HG03108 (cell line): ENCODE results near the gene ANKRD13C.
"Not testable (repeated sequence)": the region's sequence is repeated elsewhere in the genome, so short reads cannot be mapped to it uniquely, and the experiment has no call there.

ENCODE experiments used
- ATAC-seq: cut with Tn5 transposase; IDR thresholded peaks from one replicate; pipeline ENCODE4 v1.9.1; 2021; ENCODE audit warnings: moderate library complexity; ENCODE audit not compliant: unreplicated experiment

ANKRD13C gene

DNA sequence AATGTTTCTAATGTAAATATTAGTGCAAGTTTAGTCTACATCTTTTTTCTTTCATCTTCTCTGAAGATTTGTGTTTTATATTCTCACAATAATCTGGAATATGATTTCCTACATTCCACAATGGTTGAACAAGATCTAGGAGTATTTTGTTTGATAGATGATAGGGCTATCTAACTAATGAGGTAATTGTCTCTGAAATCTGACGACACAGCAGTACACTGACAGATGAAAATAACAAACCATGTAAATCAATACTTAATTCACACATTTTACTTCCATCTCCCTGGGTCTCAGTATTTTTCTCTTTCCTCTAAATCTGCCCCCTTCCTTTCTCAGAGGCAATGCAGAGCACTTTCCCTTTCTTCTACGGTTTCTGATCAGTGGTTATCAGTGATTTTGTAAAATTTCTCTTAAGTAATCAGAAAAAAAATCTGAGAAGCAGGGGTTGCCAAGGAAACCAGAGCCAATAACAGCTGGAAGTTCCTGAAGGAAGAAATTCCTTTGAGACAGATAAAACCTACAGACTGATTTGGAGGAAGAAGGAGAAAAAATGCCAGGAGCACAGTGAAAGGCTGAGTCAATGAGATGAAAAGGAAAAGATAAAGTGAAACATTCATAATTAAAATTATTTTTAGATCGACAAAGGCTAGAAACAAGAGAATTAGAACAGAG, 7.3 kb upstream of the ANKRD13C start:
- ATAC-seq, result no peak

DNA sequence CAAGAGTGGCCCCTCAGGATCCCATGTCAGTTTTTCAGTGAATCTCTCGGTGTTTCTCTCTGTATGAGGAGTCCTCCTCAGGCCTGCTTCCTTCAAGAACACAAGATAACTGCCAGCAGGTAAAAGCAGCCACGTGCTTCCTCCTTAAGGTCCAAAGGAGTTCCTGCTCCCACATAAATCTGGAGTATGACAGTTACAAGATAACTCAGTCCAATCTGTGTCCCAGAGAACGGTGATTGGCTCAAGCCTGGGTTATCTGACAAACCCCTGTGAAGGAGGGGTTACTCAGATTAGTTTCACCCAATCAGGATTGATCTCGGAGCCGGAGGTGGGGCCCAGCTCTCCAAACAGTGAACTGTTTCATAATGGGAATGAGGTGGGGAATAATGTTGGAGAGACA, 5.8 kb upstream of the ANKRD13C start:
- no peak for ATAC-seq

DNA sequence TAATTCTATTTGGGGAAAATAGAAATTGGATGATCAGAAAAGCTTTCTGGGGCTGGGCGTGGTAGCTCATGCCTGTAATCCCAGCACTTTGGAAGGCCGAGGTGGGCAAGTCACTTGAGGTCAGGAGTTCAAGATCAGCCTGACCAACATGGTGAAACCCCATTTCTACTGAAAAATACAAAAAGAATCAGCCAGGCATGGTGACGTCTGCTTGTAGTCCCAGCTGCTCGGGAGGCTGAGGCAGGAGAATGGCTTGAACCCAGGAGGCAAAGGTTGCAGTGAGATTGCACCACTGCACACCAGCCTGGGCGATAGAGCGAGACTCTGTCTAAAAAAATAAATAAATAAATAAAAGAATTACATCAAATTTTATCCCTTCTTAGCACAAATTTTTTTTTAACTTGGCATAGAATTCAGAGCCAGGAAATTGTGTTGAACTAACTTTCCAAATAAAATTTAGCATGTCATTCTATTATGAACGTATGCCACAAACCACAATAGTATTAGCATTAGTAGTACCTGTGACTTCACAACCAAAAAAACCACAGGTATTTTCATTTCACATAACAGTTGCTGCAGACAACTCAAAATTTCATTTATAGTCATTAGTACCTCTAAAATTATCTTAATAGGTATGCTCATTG, 4.5 kb upstream of the ANKRD13C start:
- peak; percentile 29 for ATAC-seq

DNA sequence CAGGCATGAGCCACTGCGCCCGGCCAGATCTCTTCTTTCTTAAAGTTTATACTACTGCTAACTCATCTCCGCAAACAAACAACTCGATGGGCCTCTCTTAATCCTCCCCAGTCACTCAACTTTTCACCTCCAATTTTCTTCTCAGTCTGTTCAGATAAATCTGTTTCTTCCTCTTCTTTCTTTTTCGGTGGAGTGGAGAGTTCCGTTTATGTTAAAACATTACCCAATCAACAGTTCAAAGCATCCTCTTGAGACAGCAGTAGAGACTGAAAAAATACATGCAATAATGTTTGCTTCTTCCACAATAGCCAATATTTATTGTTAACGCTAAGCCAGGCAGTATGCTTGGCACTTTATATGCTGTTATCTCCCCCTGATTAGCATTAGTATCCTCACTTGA, 1.4 kb upstream of the ANKRD13C start:
- no peak for ATAC-seq

DNA sequence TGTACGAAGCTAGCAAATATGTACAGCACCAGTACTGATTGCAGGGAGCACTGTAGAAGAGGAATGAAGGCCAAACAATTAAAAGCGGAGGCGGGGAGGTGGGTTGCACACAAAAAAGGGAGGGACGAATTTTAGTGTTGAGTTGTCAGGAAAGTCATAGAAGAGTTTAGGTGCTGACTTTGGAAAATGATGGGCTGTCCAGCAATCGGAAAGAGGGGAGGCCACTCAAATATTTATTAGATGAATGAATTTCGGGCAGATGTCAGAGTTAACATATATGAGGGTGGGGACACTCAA, 537 bp upstream of the ANKRD13C start:
- ATAC-seq, result no peak

DNA sequence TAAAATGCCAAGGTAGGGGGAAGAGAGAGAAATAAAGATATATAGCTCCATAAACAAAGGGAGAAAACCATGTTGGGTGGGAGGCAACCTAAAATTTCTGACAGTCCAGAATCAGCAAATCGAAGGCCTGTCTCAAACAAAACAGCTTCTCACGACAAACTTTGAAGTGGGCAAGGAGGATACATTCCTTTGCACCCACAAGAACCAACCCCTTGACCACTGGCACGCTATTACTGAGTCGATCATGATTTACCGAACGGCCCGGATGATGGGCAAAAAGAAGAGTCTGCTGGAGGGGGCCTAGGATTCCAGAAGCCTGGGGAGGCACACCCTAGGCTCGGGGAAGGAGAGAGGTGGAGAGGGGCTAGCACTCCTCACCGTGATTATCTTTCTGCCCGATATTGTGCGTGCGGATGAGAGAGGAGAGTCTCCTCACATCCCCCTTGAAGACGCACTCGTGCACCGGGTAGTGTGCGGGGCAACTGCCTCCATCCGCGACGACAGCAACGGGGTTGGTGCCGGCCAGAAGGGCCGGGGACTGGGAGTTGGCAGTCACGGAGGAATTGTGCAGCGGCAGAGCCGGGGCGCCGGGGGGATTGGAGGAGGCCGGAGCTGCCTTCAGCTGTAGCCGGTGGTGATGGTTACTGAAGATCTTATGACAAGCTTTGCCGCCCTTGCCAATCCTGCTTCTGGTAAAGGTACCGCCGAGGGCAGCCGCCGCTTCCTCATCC, 756 bp downstream of the ANKRD13C start:
- ATAC-seq, result peak; percentile 24

DNA sequence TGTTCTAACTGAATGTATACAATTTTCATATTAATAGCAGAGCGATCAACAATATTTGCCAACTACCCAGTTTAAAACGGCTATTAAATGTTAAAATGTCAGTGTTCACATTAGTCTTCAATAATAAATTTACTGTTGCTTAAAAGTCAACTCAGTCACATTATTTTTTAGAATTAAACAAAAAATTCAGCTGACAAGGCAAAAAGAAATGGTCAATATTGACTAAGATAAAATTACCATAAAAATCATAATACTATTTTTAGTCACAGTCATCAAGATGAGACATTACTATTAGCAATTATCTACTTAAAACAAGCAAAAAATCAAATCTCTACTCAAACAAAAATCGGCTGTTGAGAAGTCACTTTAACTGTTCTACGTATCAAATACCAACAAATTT, 1.5 kb downstream of the ANKRD13C start:
- no peak for ATAC-seq

DNA sequence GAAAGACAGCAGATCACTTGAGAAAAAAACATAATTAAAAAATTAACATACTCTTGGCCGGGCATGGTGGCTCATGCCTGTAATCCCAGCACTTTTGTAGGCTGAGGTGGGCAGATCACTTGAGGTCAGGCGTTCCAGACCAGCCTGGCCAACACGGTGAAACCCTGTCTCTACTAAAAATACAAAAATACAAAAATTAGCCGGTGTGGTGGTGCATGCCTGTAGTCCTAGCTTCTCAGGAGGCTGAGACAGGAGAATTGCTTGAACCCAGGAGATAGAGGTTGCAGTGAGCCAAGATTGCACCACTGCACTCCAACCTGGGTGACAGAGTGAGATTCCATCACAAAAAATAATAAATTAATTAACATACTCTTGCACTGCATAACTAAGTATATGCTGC, 4.7 kb downstream of the ANKRD13C start:
- not testable (repeated sequence) for ATAC-seq

DNA sequence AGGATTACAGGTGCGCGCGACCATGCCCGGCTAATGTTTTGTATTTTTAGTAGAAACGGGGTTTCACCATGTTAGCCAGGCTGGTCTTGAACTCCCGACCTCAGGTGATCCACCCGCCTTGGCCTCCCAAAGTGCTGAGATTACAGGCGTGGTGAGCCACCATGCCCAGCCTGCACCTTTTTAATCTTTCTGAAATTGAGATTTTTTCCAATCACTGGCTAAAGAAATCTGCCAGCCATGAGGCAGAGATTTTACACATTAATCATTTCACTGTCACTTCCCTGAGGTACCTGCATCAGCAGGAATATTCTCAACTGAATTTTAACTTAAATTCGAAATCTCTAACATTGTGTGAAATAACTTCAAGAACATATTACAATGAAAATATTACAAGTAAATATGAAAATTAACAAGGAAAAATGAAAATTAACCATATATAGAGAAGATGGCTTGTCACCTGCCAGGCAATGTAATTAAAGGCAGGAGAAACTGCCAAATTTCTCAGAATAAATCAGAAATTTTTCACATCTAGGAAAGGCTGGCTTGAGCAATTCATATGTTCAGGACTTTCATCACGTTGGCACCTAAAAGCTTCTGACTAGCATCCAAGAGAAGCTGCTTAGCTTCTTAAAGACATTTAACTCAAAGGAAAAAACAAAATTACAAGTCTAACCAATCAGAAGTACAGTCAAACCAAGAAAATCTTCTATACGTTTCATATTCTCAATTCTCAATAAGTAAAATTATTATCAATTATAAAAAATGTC, 5.9 kb downstream of the ANKRD13C start:
- ATAC-seq, result no peak

DNA sequence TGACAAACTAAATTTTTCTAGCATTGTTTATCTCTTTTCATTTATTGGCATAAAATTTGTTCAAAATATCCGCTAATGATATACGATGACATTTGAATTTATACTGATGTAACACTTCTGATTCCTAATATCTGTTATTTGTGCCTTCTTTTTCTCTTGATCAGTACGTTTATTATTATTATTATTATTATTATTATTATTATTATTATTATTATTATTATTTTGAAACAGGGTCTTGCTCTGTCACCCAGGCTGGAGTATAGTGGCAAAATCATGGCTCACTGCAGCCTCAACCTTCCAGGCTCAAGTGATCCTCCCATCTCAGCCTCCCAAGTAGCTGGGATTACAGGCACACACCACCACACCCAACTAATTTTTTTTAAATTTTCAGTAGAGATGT, 14.9 kb downstream of the ANKRD13C start:
- not testable (repeated sequence) for ATAC-seq

DNA sequence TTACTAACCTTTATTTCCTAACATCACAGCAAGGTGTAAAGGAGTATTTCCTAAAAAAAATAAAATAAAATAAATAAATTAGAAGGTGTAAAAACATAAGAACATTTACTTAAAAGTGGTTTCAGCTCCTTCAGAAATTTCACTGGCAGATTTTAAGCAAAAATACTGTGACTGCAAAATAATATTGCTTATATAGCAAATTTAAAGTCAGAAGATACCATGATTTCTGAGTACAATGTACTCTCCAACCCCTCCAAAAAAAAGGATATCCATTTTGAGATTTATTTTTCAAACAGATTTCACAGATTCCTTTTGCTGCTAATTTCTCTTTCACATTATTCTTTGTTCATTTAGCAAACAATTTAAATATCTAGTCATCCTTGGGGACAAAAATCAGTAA, 18.5 kb downstream of the ANKRD13C start:
- no peak for ATAC-seq

DNA sequence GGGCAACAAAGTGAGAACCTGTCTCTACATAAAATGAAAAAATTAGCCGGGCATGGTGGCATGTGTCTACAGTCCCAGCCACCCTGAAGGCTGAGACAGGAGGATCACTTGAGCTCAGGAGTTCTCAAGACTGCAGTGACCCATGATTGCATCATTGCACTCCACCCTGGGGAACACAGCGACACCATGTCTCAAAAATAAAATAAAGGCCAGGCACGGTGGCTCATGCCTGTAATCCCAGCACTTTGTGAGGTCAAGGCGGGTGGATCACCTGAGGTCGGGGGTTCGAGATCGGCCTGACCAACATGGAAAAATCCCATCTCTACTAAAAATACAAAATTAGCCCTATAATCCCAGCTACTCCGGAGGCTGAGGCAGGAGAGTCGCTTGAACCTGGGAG, 20.1 kb downstream of the ANKRD13C start:
- no peak for ATAC-seq

DNA sequence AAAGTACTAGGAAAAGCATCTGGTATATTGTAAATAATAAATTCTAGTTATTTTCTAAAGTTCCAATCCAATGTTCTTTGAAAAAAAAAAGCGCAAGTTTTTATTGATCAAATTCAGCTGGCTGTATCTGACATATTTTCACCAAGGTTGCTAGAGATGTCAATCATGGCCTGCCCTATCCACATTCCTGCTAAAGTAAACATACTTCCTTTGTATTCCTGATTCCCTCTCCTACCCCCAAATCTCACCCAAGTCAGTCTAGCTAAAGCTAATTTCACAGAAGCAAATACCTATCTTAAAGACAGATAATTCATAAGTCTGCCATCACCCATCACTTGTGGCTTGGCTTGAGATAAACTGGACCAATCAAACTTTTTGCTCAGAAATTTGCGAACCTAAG, 21.3 kb downstream of the ANKRD13C start:
- no peak for ATAC-seq

DNA sequence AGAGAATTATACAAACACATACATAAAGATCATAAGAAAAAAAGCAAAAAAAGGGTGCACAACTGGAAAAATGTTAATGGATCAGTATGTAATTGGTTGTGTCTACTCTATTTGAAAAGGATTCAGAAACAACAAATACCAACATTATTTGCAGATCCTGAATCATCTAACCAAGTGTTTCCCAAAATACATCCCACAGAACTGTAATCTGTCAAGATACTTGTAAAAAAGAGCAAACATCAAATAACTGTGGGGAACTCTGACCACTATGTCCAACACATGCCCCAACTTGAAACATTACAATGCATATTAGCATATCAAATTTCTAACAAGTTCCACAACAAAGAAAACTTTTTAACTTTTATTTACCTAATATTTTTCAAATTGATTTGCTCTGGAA, 22.6 kb downstream of the ANKRD13C start:
- no peak for ATAC-seq

DNA sequence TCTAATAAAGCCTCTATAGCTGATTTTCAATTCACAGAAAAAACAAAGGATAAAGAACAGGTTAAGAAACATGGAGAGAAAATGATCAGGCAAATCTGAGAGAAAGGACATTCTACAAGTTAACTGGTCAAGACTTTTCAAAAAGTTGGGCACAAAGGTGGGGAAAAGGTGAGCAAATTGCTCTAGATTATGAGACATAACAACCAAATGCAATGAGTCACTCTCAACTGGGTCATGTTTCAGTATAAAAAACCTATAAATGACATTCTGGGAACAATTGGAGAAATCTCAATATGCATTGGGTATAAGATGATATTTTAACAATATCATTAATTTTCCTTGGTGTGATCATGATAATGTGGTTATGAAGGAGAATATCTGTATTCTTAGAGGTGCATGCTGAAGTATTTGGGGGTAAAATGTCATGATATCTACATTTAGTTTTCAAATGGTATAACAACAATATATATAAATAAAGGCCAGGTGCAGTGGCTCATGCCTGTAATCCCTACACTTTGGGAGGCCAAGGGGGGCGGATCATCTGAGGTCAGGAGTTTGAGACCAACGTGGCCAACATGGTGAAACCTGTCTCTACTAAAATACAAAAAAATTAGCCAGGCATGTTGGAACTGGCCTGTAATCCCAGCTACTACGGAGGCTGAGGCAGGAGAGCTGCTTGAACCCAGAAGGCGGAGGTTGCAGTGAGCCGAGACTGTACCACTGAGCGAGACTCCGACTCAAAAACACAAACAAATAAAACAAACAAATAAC, 27.0 kb downstream of the ANKRD13C start:
- ATAC-seq, result no peak

DNA sequence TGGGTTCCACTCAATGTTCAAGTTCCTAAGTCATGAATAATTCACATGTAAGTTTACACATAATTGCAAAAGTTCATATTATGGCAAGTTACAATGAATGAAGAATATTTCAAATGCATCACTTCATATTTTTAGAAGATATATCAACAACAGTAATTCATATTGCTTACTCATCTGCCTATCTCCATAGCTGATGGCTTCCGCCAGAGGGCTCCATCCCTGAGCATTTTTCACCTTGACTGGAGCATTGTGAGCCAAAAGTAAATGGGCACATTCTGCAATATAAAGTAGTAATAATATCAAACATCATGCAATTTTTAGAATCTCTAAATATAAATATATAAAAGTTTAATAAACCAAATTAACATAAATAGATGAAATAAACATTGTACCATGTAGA, 29.8 kb downstream of the ANKRD13C start:
- ATAC-seq, result no peak

DNA sequence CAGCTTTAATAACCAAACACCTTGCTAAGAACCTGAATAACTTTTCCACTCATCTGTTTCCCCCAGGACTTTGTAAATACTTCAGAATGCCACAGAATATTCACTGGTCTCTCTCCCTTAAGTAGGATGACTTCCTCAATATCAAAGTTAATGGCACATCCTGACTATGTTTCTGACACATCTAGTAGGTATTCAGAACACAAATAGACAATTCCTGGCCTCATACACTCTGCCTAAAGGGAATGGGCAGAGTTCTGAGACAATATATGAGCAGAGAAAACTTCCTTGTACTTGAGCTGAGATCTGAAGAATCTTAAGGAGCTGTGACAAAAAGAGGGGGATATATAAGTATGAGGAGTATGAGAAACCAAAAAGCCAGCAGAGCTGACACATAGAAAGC, 34.8 kb downstream of the ANKRD13C start:
- no peak for ATAC-seq

DNA sequence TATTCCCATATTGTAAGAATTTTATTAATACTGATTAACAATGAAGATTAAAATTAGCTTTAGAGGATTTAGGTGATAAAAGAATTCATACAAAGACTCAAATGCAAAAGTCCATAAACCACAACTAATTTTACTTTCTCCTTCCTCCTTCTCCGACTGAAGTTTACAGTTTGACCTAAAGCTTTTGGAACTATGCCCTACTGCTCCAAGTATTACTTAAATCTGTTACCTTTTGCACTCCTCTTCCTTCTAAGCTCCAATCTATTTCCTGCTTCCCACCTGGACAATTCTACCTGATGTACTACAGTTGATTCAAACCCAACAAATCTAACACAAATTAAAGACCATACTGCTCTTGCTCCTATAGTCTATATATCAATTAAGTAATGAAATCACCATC, 36.3 kb downstream of the ANKRD13C start:
- ATAC-seq, result no peak

DNA sequence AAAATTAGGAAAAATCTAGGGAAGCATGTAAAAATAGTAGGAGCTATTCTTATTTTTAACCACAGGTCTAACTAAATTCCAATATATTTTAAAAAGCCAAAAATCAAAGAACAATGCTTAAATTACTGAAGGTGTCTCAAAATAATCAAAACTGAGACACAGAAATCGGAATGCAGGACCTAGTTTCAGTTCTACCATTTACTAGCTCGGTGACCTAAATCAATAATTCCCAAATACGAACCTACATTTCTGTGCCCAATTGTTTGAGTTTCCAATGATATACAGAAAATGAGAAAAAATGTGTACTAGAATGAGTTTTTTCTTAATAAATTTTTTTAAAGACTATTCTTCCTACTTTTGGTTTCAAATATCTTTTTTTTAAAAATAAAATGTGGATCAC, 37.4 kb downstream of the ANKRD13C start:
- no peak for ATAC-seq

DNA sequence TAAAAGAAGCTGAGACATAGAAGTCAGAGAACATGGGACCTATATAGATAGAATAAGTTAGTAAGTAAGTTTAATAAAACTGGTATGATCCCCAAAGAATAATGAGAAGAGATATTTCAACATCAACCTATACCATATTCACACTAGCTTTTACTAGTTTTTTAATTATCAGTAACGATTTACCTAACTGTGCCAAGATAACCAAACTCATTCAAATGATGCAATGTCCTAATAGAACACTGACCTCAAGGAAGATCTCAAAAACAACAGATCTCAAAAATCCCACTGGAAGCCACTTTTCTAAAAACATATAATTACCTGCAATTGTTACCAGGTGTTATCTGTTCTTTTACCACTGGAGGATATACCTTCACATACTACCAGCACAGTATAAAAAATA, 38.7 kb downstream of the ANKRD13C start:
- ATAC-seq, result no peak

DNA sequence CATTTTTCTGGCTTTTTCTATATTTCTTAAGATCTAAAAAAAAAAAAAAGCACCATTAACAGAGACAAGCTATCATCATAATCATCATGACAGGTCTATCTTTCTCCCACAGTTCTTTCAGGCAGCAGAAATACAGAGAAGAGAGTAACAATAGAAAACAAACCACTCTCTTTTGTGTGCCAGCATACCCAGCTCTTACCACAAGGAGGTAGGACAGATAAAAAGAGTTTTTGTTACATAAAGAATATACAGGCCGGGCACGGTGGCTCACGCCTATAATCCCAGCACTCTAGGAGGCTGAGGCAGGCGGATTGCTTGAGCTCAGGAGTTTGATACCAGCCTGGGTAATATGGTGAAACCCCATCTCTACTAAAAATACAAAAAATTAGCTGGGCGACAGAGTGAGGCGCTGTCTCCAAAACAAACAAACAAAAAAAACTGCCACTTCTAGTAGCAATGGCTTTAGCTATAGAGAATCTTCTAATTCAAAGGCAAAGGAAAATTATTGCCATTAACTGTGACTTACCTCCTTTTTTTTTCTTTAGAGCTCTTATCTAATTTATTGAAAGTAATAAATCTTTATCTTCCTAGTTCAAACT, 39.7 kb downstream of the ANKRD13C start:
- ATAC-seq, result no peak
